Colonic mucosa (tissue), 4 donors: ENCODE measurements around the gene PNMA1. TPM values are rescaled to one million over a fixed set of nuclear protein-coding genes. Genes with fewer than 3 reads are reported as not detected.

Source experiments
- DNase-seq: peaks from one replicate; pipeline ENCODE4 v3.0.0-alpha.2; 2020
- H3K27ac ChIP-seq: fragments of 200-600 bp; one replicate; pipeline ENCODE4 v1.8.0; 2021
- H3K27me3 ChIP-seq: fragments of 200-600 bp; one replicate; pipeline ENCODE4 v1.8.0; 2021
- H3K36me3 ChIP-seq: fragments of 200-600 bp; one replicate; pipeline ENCODE4 v1.8.0; 2021
- H3K4me1 ChIP-seq: fragments of 200-600 bp; one replicate; pipeline ENCODE4 v1.8.0; 2021; ENCODE audit warnings: mild to moderate bottlenecking
- H3K4me3 ChIP-seq: fragments of 200-600 bp; one replicate; pipeline ENCODE4 v1.8.0; 2021
- H3K9ac ChIP-seq, 2 donors: one replicate each; pipeline ENCODE4 v1.7.0; 2013; ENCODE audit warnings: control low read depth in 2 of 2, low read depth in 2 of 2, low read length in 2 of 2
- H3K9me3 ChIP-seq: fragments of 200-600 bp; one replicate; pipeline ENCODE4 v1.8.0; 2021
- CTCF ChIP-seq: fragments of 200-600 bp; IDR thresholded peaks from one replicate; pipeline ENCODE4 v1.8.0; 2022; ENCODE audit warnings: antibody characterized with exemption, mild to moderate bottlenecking
- intact Hi-C: fragments of 100-400 bp; cut with DNase I; formaldehyde crosslinking; loops from one replicate; pipeline ENCODE4 v1.14.1; 2022
- total RNA-seq, 2 donors: library from RNA; stranded (reverse); fragmentation: NEBNext Ultra II Directional in 1 of 2; extraction: Animal tissue kit (Norgen Biotek cat#: 25700) in 1 of 2; gene quantifications; one replicate each; pipeline ENCODE4 v1.2.1, GENCODE V29; 2021
- donor health status: healthy.
- donor health status: DM: no; HTN: no; CAD: no.
- donor health status: DM: no; HTN: no; CAD: no.

Gene PNMA1
- total RNA-seq, 2 donors from 2014 or later = 13.4 to 28.3 TPM

- Histone ChIP-seq H3K9me3 (no peaks in the 10 kb centered on the region), H3K27me3 (no peaks in the 10 kb centered on the region), H3K9ac (peak overlapping the region in 1 of 2 donors; percentile 14), H3K4me3 (no peak overlapping the region), H3K4me1 (peaks cover 8% of the 10 kb centered on the region), H3K27ac (peak overlapping the region; percentile 38), H3K36me3 (peaks cover 40% of the 10 kb centered on the region)
- intact Hi-C loops = no loop called here
- DNase-seq = peak; percentile 47
- no peak for TF ChIP-seq CTCF
Observed at GRCh38 chr14:73723797-73724661, 9.8 kb upstream of the PNMA1 start.

GRCh38 chr14:73723406-73723796 is 9.2 kb upstream of the PNMA1 start:
- Histone ChIP-seq H3K27ac (peak overlapping the region; percentile 38), H3K4me3 (no peak overlapping the region), H3K27me3 (no peaks in the 10 kb centered on the region), H3K4me1 (peaks cover 8% of the 10 kb centered on the region), H3K9ac (peak overlapping the region in 1 of 2 donors; percentile 14), H3K9me3 (no peaks in the 10 kb centered on the region), H3K36me3 (peaks cover 44% of the 10 kb centered on the region)
- no peak for DNase-seq
- no peak for TF ChIP-seq CTCF
- intact Hi-C loops = no loop called here

GRCh38 chr14:73722581-73722980 is 8.4 kb upstream of the PNMA1 start:
- Histone ChIP-seq H3K27ac (no peak overlapping the region), H3K36me3 (peaks cover 44% of the 10 kb centered on the region), H3K4me1 (peaks cover 8% of the 10 kb centered on the region), H3K4me3 (no peak overlapping the region), H3K9ac (no peak overlapping the region), H3K27me3 (no peaks in the 10 kb centered on the region), H3K9me3 (no peaks in the 10 kb centered on the region)
- intact Hi-C loops = no loop called here
- DNase-seq = no peak
- no peak for TF ChIP-seq CTCF

GRCh38 chr14:73721101-73721821 is 7.1 kb upstream of the PNMA1 start:
- Histone ChIP-seq H3K36me3 (peaks cover 31% of the 10 kb centered on the region), H3K4me1 (peaks cover 8% of the 10 kb centered on the region), H3K27me3 (no peaks in the 10 kb centered on the region), H3K9me3 (no peaks in the 10 kb centered on the region), H3K9ac (no peak overlapping the region), H3K27ac (no peak overlapping the region), H3K4me3 (no peak overlapping the region)
- intact Hi-C loops = no loop called here
- no peak for TF ChIP-seq CTCF
- DNase-seq = no peak

GRCh38 chr14:73720636-73721035 is 6.5 kb upstream of the PNMA1 start:
- intact Hi-C loops = no loop called here
- Histone ChIP-seq H3K9ac (no peak overlapping the region), H3K36me3 (peaks cover 25% of the 10 kb centered on the region), H3K9me3 (no peaks in the 10 kb centered on the region), H3K4me3 (no peak overlapping the region), H3K4me1 (peaks cover 8% of the 10 kb centered on the region), H3K27me3 (no peaks in the 10 kb centered on the region), H3K27ac (no peak overlapping the region)
- DNase-seq = no peak
- no peak for TF ChIP-seq CTCF
